Umbilical cord (tissue), 2 donors: Measurements from ENCODE around the gene BMP8A. TPM values are rescaled to one million over a fixed set of nuclear protein-coding genes. Genes with fewer than 3 reads are reported as not detected.
"Not testable (repeated sequence)": the region's sequence is repeated elsewhere in the genome, so short reads cannot be mapped to it uniquely, and the experiment has no call there.

Experiments used
- DNase-seq: peaks from one replicate; pipeline ENCODE4 v3.0.0-alpha.2; 2015; ENCODE audit warnings: low spot score
- total RNA-seq: library from RNA; depleted of rRNA; stranded (reverse); fragments of >200 nt; gene quantifications from one replicate; pipeline ENCODE4 v1.2.3, GENCODE V29; 2014; ENCODE audit warnings: low replicate concordance; ENCODE audit not compliant: insufficient read depth

The BMP8A gene
- total RNA-seq, 1 donor from 2014 or later: not detected

DNA sequence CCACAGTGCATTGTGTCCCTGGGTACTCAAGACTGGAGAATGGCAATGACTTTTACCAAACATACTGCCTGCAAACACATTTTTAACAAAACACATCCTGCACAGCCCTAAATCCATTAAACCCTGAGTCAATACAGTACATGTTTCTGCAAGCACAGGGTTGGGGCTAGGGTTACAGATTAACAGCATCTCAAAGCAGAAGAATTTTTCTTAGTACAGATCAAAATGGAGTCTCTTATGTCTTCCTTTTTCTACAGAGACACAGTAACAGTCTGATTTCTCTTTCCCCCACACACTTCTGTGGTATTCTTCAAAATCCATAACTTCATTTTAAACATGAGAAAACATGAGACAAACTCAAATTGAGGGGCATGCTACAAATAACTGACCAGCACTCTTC lies 13.9 kb downstream of the BMP8A start:
- DNase-seq: no peak

DNA sequence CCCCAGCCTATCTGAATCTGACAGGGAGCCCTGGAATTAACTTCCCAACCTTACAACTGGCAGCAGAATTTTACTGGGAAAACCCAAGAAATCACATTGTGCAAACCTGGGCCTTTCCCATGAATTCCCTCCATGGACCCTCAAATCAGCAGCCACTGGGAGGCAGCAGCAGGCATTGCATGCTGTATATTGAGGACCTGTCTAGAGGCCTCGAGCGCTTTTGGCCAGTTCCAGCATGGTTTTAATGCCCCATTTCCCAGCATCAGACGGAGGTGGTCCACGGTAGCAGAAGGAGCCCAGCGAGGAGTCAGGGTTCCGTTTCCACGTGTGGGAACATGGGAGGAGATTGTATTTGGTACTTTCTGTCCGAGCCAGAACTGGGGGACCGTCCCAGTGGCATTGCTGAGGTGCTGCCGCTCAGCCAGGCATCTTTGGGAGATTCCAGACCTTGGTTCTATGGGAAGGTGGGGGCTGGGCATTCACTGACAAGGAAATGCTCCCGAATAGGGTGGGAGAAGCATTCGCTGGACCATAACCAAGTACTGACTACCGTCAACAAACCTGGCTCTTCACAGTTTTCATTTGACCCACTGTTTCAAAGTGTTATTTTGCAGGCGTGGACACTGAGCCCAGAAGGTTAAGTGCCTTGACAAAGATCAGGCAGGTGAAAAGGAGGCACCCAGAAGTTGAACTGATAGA lies 15.9 kb downstream of the BMP8A start:
- no peak for DNase-seq

DNA sequence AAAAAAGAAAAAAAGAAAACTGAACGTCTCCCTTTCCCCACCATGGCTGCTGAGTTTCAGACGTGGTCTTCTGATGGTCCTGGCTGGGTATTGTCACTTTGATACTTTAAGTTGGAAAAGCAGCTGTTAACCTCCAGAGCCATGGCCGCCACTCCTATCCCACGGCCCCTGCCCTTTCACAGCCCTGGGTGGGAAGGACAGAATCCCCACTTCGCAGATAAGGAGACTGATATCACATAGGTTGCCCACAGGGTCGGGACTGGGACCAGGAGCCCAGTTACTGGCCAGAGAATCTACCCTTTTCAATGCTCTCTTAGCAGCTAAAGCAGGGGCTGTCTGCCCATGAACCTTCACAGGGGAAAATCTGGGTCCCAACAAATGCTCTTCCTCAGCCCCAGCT lies 16.8 kb downstream of the BMP8A start:
- DNase-seq: no peak

DNA sequence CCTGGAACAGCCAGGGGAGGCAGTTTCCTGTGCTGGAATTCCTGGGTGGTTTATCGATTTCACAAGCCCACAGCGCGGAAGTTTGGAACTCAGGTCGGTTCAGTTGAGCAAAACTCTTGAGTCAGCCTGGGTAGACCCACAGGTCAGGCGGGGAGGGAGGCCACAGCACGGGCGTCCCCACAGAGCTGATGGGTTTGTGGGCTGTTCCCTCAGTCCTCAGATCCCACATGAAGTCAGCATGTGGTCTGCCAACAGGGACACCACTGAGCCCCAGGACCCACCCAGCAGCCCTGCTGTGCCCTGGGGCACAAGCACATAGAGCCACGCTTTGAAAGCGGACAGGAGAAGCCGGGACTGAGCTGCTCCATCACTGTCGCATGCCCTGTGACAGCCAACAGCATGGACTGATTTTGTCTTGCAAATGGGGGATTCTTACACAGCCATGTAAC lies 17.4 kb downstream of the BMP8A start:
- DNase-seq: no peak

DNA sequence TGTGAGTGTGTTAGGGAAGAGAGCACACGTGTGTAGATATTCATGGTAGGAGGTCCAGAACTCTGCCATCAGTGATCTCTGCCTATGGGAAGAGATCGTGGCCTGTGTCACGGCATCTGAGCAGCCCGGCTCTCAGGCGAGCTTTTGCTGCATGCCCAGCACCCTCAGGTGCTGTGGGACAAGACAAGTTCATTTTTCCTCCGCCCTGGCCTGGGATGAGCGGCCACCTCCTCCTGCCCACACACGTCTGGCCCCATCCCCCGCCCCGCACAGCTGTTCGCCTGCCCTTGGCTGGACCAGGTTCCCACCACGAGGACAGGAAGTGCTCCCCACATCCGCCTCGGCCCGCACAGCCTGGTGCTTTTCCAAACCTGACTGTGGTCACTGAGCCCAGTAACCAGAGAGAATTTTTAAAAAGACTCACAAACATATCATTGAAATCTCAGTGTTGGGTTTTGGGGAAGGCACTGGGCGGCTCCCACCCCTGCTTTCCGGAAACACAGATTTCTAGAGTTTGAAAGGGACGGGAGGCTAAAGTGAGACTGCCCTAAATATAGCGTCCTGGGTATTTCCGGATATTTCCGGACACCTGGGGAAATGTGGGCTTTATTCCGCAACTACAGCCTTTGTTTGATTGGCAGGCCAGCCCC lies 18.0 kb downstream of the BMP8A start:
- no peak for DNase-seq

DNA sequence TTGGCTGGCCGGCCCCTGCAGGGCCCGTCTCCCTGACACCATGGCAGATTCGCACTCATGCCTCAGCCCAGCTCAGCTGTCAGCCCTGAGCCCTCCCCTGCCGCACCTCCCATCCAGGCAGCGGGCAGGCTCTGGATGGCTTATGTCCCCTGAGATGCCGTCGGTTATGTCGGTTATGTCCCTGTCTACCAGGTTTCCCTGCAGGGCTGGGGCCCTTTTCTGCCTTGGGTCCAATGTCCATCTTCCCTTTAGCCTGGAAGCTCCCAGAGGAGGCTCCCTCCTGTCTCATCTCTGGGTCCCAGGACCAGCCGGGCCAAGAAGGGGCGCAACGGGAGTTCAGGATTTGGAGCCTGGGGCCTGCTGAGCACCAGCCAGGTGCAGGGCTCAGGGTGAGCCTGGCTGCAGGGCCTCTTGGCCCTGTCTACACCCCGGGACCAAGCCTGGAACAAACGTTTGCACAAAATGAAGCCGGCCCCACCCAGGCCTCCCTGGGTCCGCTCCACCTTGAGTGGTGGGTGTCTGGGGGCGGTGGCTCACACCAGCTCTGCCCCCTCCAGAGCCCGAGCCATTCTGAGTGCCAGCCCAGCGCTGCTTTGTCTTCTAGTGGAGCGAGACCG lies 19.2 kb downstream of the BMP8A start:
- not testable (repeated sequence) for DNase-seq

DNA sequence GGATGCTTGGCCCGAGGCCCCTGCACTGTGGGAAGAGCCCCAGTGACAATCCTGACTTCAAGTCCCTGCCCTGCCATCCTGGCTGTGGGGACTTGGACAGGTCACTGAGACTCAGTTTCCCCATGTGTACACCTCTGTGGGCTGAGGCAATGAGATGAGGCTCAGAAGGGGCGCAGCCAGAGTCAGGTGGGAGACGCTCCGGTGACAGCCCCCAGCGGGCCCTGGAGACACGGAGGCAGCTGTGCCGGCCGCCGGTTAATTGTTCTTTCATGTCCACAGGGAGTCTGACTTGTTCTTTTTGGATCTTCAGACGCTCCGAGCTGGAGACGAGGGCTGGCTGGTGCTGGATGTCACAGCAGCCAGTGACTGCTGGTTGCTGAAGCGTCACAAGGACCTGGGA lies 20.0 kb downstream of the BMP8A start:
- DNase-seq: not testable (repeated sequence)

DNA sequence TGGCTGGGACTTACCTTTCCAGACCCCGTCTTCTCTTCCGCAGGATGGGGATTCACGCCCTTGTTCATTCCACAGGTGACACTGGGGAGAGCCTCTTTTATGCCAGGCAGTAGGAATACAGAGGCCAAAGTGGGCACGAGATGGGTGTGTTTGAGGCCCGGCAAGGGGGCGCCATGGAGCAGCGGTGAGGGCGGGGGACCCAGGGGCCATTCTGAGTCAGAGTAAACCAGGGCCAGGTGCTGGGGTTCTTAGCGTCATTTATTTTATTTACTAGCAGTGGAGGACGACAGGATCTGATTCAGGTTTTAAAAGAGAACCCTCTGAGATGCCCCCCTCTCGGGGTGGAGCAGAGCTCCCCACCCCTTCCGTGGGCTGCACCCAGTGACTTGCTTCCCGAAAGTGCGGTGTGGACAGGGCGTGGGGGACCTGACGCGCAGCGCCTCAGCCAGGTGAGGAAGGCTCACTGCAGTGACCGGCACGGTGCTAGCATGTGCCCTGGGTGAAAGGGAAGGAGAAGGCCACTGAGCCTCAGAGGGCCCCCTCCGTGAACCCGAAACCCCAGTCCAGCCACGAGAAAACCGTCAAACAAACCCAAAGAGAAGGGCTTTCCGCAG lies 20.9 kb downstream of the BMP8A start:
- DNase-seq: not testable (repeated sequence)

DNA sequence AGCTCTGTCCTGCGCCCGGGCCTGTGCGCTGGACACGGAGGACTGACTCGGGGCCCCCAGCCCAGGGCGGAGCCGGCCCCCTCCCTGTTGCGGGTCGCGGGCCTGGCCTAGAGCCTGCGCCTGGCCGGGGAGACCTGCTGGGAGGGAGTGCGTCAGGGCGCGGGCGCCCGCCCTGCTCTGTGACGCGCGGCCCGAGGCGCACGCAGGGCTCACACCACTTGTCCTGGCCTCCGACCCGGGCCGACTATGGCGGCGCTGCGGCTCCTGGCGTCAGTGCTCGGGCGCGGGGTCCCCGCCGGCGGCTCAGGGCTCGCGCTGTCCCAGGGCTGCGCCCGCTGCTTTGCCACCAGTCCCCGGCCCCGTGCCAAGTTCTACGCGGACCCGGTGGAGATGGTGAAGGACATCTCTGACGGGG lies 23.3 kb downstream of the BMP8A start:
- not testable (repeated sequence) for DNase-seq

DNA sequence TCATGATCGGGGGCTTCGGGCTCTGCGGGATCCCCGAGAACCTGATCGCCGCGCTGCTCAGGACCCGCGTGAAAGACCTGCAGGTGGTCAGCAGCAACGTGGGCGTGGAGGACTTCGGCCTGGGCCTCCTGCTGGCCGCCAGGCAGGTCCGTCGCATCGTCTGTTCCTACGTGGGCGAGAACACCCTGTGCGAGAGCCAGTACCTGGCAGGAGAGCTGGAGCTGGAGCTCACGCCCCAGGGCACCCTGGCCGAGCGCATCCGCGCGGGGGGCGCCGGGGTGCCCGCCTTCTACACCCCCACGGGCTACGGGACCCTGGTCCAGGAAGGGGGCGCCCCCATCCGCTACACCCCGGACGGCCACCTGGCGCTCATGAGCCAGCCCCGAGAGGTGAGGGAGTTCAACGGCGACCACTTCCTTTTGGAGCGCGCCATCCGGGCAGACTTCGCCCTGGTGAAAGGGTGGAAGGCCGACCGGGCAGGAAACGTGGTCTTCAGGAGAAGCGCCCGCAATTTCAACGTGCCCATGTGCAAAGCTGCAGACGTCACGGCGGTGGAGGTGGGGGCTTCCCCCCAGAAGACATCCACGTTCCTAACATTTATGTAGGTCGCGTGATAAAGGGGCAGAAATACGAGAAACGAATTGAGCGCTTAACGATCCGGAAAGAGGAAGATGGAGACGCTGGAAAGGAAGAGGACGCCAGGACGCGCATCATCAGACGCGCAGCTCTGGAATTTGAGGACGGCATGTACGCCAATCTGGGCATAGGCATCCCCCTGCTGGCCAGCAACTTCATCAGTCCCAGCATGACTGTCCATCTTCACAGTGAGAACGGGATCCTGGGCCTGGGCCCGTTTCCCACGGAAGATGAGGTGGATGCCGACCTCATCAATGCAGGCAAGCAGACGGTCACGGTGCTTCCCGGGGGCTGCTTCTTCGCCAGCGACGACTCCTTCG lies 24.0 kb downstream of the BMP8A start:
- DNase-seq: not testable (repeated sequence)

DNA sequence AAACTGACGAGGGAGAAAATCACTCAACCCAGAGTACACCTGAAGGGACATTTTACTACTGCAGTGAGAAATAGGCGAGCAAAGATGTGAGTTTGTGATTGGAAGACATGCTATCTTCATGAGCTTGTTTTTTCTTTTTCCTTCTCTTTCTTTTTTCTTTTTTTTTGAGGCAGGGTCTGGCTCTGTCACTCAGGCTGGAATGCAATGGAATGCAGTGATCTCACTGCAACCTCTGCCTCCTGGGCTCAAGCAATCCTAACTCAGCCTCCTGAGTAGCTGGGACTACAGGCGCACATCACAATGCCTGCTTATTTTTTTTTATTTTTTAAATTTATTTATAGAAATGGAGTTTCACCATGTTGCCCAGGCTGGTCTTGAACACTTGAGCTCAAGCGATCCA lies 25.4 kb downstream of the BMP8A start:
- DNase-seq: not testable (repeated sequence)

DNA sequence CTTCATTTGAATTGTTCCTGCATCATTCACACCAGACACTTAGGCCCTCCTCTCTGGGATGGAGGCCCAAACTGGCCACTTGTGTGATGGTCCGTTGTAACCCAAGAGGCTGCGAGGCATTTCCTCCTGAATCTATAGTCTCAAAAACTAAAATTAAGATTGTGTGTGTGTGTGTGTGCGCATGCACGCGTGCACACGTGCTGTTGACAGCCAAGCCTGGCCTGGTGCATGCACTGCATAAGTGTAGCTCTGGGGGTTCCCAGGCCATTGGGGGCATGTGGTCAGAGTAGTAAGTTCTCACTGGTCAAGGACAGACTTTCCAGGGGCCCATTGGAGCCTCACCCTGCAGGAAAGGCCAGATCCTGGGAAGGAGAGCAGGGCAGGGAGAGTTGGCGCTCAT lies 26.5 kb downstream of the BMP8A start:
- DNase-seq: not testable (repeated sequence)

DNA sequence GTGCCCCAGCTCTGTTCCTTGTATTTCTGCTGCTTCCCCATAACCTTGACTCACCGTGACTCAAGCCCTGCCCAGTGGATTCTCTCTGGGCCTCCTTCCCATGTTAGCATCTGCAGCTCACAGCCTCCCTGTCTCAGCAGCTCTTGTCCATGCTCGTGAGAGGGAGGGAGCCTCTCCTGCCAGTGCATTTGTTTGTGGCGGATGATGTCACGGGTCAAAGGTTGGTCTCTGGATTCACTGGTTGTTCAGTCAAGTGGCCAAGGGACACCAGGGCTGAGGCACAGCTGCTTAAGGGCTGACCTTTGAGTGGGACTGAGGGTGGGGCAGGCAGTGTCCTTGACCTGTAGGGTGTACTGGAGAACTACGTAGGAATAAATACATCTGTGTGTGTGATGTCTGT lies 27.9 kb downstream of the BMP8A start:
- DNase-seq: not testable (repeated sequence)

DNA sequence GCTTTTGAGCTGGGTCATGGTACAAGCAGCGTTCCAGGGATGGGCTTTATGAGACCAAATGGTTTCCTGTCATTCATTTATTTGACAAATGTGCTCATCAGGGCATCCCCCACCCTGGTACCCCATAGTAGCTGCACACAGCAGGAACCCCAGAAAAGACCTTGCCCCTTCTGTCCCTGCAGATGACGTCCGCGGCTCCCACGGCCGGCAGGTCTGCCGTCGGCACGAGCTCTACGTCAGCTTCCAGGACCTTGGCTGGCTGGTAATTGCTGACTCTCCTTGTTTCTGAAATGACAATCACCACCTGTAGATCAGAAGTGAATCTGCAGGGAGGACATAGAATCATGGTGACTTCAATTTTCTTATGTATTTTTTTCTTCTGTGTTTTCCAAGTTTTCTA lies 30.8 kb downstream of the BMP8A start:
- not testable (repeated sequence) for DNase-seq

DNA sequence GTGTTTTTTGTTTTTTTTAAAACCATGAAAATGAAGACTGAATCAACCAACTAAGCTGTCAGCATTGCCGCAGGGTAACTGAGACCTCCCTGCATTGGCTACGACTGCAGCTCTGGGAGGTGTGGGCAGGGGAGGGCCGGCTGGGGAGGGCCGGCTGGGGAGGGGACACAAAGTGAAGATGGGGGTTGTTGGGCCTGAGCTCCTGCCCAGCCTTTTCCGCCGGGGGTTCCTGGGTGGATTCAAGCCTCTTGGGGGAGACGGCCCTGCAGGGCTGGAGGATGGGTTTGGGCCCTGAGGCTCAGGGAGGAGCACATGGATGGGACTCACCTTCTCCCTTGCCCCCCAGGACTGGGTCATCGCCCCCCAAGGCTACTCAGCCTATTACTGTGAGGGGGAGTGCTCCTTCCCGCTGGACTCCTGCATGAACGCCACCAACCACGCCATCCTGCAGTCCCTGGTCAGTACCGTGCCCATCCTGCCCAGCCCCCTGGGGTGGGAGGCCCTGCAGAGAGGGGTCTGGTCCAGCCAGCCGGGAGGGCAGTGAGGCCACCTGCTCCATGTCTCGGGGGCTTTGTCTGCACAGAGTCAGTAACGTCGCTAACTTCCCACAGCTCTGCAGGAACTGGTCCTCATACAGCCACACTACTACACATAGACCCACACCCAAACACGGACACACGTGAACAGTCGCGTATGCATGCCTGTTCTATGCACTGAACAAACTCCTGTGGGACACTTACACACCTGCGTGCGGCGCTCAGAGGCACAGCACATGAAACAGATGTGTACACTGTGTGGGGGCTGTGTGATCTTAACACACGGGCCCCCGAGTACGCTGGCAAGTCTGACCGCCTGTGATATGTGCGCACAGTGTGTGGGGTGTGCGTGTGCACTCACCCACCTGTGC lies 31.5 kb downstream of the BMP8A start:
- DNase-seq: no peak

DNA sequence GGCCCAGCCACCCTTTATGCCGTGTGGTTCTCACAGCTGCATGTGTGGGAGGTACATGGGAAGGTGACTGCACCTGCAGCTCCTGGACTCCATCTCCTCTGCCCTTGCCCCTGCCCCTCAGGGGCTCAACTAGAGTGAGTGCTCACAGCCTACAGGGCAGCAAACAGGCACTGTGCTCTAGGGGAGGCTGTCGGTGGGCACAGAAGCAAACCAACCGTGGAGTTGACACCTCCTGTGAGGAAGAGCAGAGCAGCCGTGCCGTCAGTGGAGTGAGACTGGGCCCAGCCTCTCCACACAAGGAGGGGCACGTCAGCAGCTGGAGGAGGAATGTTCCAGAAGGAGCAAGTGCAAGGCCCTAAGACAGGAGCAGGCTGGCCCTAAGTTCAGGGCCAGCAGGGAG lies 32.7 kb downstream of the BMP8A start:
- no peak for DNase-seq

DNA sequence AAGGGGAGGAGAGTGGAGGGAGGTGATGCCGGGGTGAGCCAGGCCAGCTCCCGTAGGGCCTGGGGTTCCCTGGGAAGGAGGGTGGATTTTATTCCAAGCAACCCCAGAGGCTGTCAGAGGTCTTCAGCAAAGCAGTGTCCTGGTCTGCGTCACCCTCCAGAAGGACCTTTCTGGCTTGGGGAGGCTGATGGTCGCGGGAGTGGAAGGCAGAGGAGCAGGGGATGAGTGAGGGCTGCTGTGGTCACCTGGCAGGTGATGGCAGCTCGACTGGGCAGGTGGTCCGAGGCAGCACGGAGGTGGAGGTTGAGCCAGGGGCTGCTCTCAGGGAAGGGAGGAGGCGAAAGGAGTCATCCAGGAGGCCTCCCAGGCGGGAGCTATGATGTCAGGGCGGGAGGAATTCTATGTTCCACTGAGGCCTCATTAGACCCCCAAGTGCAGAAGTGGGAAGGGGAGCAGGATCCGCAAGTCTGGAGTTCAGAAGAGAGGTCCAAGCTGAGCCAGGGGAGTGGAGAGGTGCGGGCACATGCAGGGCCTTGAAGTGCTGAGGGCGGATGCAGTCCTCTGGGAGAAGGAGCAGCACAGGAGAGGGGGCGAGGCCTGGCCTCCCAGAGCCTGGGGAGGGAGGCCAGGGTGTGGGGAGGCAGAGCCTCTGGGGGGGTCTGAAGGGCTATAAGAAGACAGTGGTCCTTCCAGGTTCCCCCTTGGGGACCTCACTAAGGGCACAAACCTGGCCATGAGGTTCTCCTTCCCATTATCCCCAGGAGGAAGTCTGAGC lies 33.3 kb downstream of the BMP8A start:
- no peak for DNase-seq

DNA sequence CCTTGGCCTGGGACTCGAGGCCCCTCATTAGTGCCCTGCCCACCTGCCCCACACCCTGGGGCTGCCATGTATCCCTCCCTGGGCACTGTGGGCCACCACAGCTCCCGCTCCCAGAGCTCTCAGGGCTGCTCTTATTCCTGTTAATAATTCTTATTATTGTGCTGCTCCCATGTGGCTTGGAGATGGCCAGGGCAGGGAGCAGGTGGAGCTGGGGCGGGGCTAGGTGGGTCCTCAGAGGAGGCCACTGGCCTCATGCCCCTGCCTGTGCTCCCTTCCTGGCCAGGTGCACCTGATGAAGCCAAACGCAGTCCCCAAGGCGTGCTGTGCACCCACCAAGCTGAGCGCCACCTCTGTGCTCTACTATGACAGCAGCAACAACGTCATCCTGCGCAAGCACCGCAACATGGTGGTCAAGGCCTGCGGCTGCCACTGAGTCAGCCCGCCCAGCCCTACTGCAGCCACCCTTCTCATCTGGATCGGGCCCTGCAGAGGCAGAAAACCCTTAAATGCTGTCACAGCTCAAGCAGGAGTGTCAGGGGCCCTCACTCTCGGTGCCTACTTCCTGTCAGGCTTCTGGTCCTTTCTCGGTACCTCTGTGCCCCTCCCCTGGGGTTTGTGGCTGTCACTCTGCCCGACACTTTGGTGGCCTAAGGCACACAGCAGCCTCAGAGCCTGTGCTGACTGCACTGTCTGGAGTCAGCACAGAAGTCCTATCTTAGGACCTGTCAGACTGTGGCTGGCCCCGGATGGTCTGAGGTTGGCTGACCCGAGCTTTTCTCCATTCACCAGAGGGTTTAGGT lies 34.1 kb downstream of the BMP8A start:
- DNase-seq: no peak
